GM12878 (cell line): ENCODE measurements around the gene STEAP3. TPM values are rescaled to one million over a fixed set of nuclear protein-coding genes. Genes with fewer than 3 reads are reported as not detected.

Experiments used
- ATAC-seq: fragments of 200-7000 bp; cut with Tn5 transposase; 3 replicates; pipeline ENCODE4 v1.9.1; 2020; ENCODE audit warnings: mild to moderate bottlenecking, moderate library complexity
- BruUV-seq: library from RNA; stranded (reverse); fragments of 400-500 nt; replicated peaks from 2 replicates; lab custom pipeline; 2021; lab: Mats Ljungman, UMichigan
- CTCF ChIA-PET: fragments of 300-600 bp; sonication (Branson Sonifier 250); formaldehyde crosslinking; extraction: SDS; loops from one replicate; lab custom pipeline; 2021; ENCODE audit warnings: inconsistent platforms; lab: Yijun Ruan, JAX
- POLR2A ChIA-PET: fragments of 350-600 bp; formaldehyde crosslinking; extraction: SDS; loops from one replicate; lab custom pipeline; 2021; ENCODE audit warnings: inconsistent platforms; lab: Charles Lee
- RAD21 ChIA-PET: fragments of 300-600 bp; sonication (Branson Sonifier 250); formaldehyde crosslinking; loops from one replicate; lab custom pipeline; 2023; ENCODE audit warnings: antibody characterized with exemption; ENCODE audit not compliant: unreplicated experiment; lab: Charles Lee
- SMC1A ChIA-PET: fragments of 300-600 bp; sonication (Branson Sonifier 250); formaldehyde crosslinking; loops from one replicate; lab custom pipeline; 2023; ENCODE audit not compliant: unreplicated experiment, uncharacterized antibody; lab: Charles Lee
- DNase-seq: peaks from one replicate; pipeline ENCODE4 v3.0.0-alpha.2; 2011; ENCODE audit warnings: low read depth, low spot score
- FAIRE-seq: peaks from 3 replicates; lab custom pipeline; 2011; peaks lifted over from hg19 to GRCh38; lab: Jason Lieb, UNC
- H2AFZ ChIP-seq: 2 replicates; pipeline ENCODE4 v1.6.0; 2011; ENCODE audit warnings: low read depth, low read length, control low read depth; ENCODE audit not compliant: control insufficient read depth
- H3K27ac ChIP-seq: 2 replicates; pipeline ENCODE4 v1.5.1; 2011; ENCODE audit warnings: control low read depth; ENCODE audit not compliant: control insufficient read depth, insufficient read depth
- H3K27me3 ChIP-seq, 2 experiments: replicated peaks in 1 of 2; 2 replicates each; pipeline versions ENCODE4 v1.6.0 to v1.6.1; 2011; ENCODE audit warnings: low read length in 1 of 2; ENCODE audit not compliant: control insufficient read depth in 2 of 2, insufficient read depth in 2 of 2
- H3K36me3 ChIP-seq, 2 experiments: 2 replicates each; pipeline ENCODE4 v1.5.1; 2011; ENCODE audit warnings: low read length in 1 of 2; ENCODE audit not compliant: control insufficient read depth in 2 of 2, insufficient read depth in 2 of 2
- H3K4me1 ChIP-seq: 2 replicates; pipeline ENCODE4 v1.6.1; 2011; ENCODE audit warnings: mild to moderate bottlenecking, low read length, moderate library complexity, mixed read lengths; ENCODE audit not compliant: control insufficient read depth, insufficient read depth
- H3K4me2 ChIP-seq: 2 replicates; pipeline ENCODE4 v1.6.0; 2011; ENCODE audit warnings: control low read depth; ENCODE audit not compliant: control insufficient read depth, insufficient read depth
- H3K4me3 ChIP-seq: fragments of 200-600 bp; sonication (generic); 2 replicates; pipeline ENCODE4 v1.5.1; 2016
- H3K79me2 ChIP-seq: 2 replicates; pipeline ENCODE4 v1.6.0; 2011; ENCODE audit warnings: low read length; ENCODE audit not compliant: control insufficient read depth, insufficient read depth
- H3K9ac ChIP-seq: 2 replicates; pipeline ENCODE4 v1.8.0; 2011; ENCODE audit warnings: low read length, control low read depth, mixed read lengths; ENCODE audit not compliant: control insufficient read depth, insufficient read depth
- H3K9me3 ChIP-seq: replicated peaks from 3 replicates; pipeline ENCODE4 v1.5.1; 2011; ENCODE audit warnings: mild to moderate bottlenecking, low read length; ENCODE audit not compliant: control insufficient read depth, insufficient read depth
- H4K20me1 ChIP-seq: 2 replicates; pipeline ENCODE4 v1.6.0; 2011; ENCODE audit not compliant: control insufficient read depth, insufficient read depth
- CBFB ChIP-seq: IDR thresholded peaks from 2 replicates; pipeline ENCODE4 v1.6.1; 2016; ENCODE audit warnings: antibody characterized with exemption, low read depth
- CUX1 ChIP-seq: IDR thresholded peaks from 2 replicates; pipeline ENCODE4 v1.6.1; 2012; ENCODE audit warnings: improper control_type of control experiment, low read depth, low read length; ENCODE audit not compliant: insufficient replicate concordance
- POLR2AphosphoS5 ChIP-seq: IDR thresholded peaks from 2 replicates; pipeline ENCODE4 v1.6.1; 2011; ENCODE audit warnings: mild to moderate bottlenecking, low read length, inconsistent platforms
- SMAD1 ChIP-seq: fragments of 450-650 bp; IDR thresholded peaks from 2 replicates; pipeline ENCODE4 v1.6.1; 2018; ENCODE audit warnings: mild to moderate bottlenecking, low read depth; ENCODE audit not compliant: partially characterized antibody
- SPI1 ChIP-seq: IDR thresholded peaks from 2 replicates; pipeline ENCODE4 v1.6.1; 2011; ENCODE audit warnings: low read depth, mild to moderate bottlenecking, low read length, moderate library complexity, borderline replicate concordance; ENCODE audit not compliant: insufficient read depth
- TAF1 ChIP-seq: IDR thresholded peaks from 2 replicates; pipeline ENCODE4 v1.6.1; 2011; ENCODE audit warnings: mild to moderate bottlenecking, low read depth, low read length, borderline replicate concordance
- TCF12 ChIP-seq: IDR thresholded peaks from 2 replicates; pipeline ENCODE4 v1.6.1; 2011; ENCODE audit warnings: low read depth, mild to moderate bottlenecking, low read length
- ZBTB33 ChIP-seq: fragments of 450-650 bp; IDR thresholded peaks from 2 replicates; pipeline ENCODE4 v1.6.1; 2017; ENCODE audit warnings: mild to moderate bottlenecking
- WGBS: methylation state at CpG from one replicate; pipeline ENCODE4 v1.1.6; 2016; ENCODE audit warnings: low lambda C conversion rate; ENCODE audit not compliant: insufficient replicate concordance, insufficient coverage; ENCODE audit errors: missing lambda C conversion rate; 5-methylcytosine and 5-hydroxymethylcytosine counted together
- in situ Hi-C: fragments of 300-500 bp; cut with MboI; formaldehyde crosslinking; loops from 9 replicates; pipeline ENCODE4 v1.14.3; 2018; ENCODE audit warnings: mixed read lengths
- intact Hi-C: fragments of 100-400 bp; cut with micrococcal nuclease; formaldehyde crosslinking; loops from one replicate; pipeline ENCODE4 v1.14.2; 2022; ENCODE audit not compliant: unreplicated experiment
- polyA plus RNA-seq, 11 experiments: library from polyadenylated mRNA; depleted of rRNA in 4 of 11; unstranded in 6 of 11; stranded (reverse) in 5 of 11; fragments of >200 nt; fragmentation: Nextera tagmentation in 4 of 11; fragmentation: Illumina TruSeq in 1 of 11; extraction: Ambion mirVana in 4 of 11; extraction: Trizol in 1 of 11; gene quantifications; 1 replicate in 1 of 11; 2 replicates in 10 of 11; pipeline versions ENCODE4 v1.2.1 to v1.2.3, GENCODE V29; 2011 to 2016; ENCODE audit warnings: inconsistent platforms in 2 of 11, missing spikeins in 2 of 11, low read depth in 1 of 11
- total RNA-seq, 4 experiments: library from RNA; depleted of rRNA in 3 of 4; stranded (reverse); fragments of >200 nt in 3 of 4; fragmentation: Illumina TruSeq in 1 of 4; extraction: Trizol in 1 of 4; gene quantifications; 2 replicates each; pipeline versions ENCODE4 v1.2.1 to v1.2.3, GENCODE V29; 2013 to 2021

Gene STEAP3
- total and polyA plus RNA-seq, 10 of the 15 experiments (the other 5 are each of a cell fraction or from before 2014, with no cell fraction given), result 0.42 to 8.3 (median 4.8) TPM

GRCh38 chr2:119243621-119244020 lies 20.0 kb downstream of the STEAP3 start:
- H3K9ac ChIP-seq, result no peak overlapping the region
- no peak overlapping the region for H3K4me3 ChIP-seq
- no peaks in the 10 kb centered on the region for H3K79me2 ChIP-seq
- intact Hi-C loops (no loop called here), in situ Hi-C loops (no loop called here)
- H3K4me1 ChIP-seq, result no peaks in the 10 kb centered on the region
- H3K27ac ChIP-seq, result no peak overlapping the region
- H3K27me3 ChIP-seq, result no peaks in the 10 kb centered on the region
- 50% methylated on average over 2 of the region's 2 CpGs for WGBS
- no TSS peak for BruUV-seq
- H2AFZ ChIP-seq, result no peak overlapping the region
- DNase-seq, result no peak
- H3K9me3 ChIP-seq, result no peaks in the 10 kb centered on the region
- FAIRE-seq, result no peak
- ATAC-seq, result no peak
- CTCF ChIA-PET, result no interaction called here
- TF ChIP-seq ZBTB33, result no peak
- no peak overlapping the region for H3K4me2 ChIP-seq
- H4K20me1 ChIP-seq, result no peaks in the 10 kb centered on the region
- POLR2A ChIA-PET, result interaction anchor here (0.5 kb wide), 1 partner anchor 20 kb away, joined by 3 read pairs; the partner anchor contains the start of gene STEAP3
- SMC1A ChIA-PET, result interaction anchor here (0.5 to 1.4 kb wide), 2 partner anchors 10 to 49 kb away, joined by 3 read pairs; no protein-coding TSS in a partner anchor
- H3K36me3 ChIP-seq, result no peaks in the 10 kb centered on the region; a peak in 2 of 4 replicates
- RAD21 ChIA-PET, result interaction anchor here (0.6 kb wide), 1 partner anchor 84 kb away, joined by 3 read pairs; no protein-coding TSS in a partner anchor

DNA sequence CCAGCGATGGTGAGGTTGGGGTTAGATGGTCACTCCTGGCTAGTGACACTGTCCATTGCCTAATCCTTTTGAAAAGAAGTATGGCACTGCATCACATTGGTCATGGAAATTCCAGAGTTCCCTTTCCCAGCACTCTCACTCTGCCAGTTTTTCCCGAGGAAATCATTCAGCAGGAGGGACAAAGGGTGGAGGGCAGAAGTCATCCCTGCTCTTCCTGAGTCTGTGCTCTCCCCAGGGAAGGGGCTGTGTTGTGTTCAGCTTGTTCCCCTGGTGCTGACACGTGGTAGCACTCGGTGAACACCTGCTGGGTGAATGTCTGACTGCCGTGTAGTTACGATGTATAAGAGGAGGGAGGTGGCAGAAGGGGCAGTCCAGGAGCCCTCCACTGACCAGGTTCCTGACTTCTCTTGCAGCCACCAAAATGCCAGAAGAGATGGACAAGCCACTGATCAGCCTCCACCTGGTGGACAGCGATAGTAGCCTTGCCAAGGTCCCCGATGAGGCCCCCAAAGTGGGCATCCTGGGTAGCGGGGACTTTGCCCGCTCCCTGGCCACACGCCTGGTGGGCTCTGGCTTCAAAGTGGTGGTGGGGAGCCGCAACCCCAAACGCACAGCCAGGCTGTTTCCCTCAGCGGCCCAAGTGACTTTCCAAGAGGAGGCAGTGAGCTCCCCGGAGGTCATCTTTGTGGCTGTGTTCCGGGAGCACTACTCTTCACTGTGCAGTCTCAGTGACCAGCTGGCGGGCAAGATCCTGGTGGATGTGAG lies 21.6 kb downstream of the STEAP3 start:
- ChIA-PET CTCF (no interaction called here), RAD21 (no interaction called here), SMC1A (no interaction called here), POLR2A (no interaction called here)
- H3K27me3 ChIP-seq, result no peaks in the 10 kb centered on the region
- H3K4me1 ChIP-seq, result no peaks in the 10 kb centered on the region
- H3K9ac ChIP-seq, result no peak overlapping the region
- no TSS peak for BruUV-seq
- intact Hi-C loops, result no loop called here
- H2AFZ ChIP-seq, result no peak overlapping the region
- no peaks in the 10 kb centered on the region for H3K9me3 ChIP-seq
- H3K36me3 ChIP-seq, result no peaks in the 10 kb centered on the region; a peak in 2 of 4 replicates
- WGBS, result 87% methylated on average over 17 of the region's 17 CpGs
- H3K4me3 ChIP-seq, result no peak overlapping the region
- in situ Hi-C loops, result no loop called here
- no peak for FAIRE-seq
- DNase-seq, result no peak
- H4K20me1 ChIP-seq, result no peaks in the 10 kb centered on the region
- no peak overlapping the region for H3K27ac ChIP-seq
- no peak overlapping the region for H3K4me2 ChIP-seq
- no peaks in the 10 kb centered on the region for H3K79me2 ChIP-seq
- ATAC-seq, result no peak
- TF ChIP-seq CUX1 (no peak), SPI1 (no peak), SMAD1 (no peak), CBFB (no peak), TAF1 (no peak), POLR2AphosphoS5 (no peak), TCF12 (no peak)
